GM21529 (cell line): ENCODE measurements around the gene FBXW11.

ENCODE experiments used
- ATAC-seq: cut with Tn5 transposase; IDR thresholded peaks from one replicate; pipeline ENCODE4 v1.9.1; 2021; ENCODE audit not compliant: unreplicated experiment

FBXW11 gene

DNA sequence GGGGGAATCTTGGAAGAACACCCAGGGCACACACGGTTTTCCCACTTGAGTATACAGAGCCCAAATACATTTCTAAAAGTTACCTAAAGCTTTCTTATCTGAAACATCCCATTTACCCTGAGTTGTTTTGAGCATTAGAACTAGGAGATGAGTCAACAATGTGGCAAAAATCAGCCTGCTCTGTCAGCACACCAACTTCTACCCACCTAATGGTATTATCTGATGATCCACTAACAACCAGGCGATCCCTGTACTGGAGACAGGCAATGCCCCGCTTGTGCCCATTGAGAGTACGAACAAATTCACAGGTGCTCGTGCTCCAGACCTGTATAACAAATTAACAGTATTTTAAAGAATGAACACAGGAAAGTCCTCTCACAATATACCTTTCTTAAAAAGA, 133.8 kb downstream of the FBXW11 start:
- ATAC-seq: no peak

- no peak for ATAC-seq
Observed at GRCh38 chr5:171871711-171872110, 134.7 kb downstream of the FBXW11 start.

GRCh38 chr5:171869956-171870355, 136.5 kb downstream of the FBXW11 start:
- ATAC-seq: no peak

GRCh38 chr5:171868236-171868635, 138.2 kb downstream of the FBXW11 start:
- ATAC-seq: no peak

- no peak for ATAC-seq
Observed at GRCh38 chr5:171867786-171868185, 138.7 kb downstream of the FBXW11 start.

DNA sequence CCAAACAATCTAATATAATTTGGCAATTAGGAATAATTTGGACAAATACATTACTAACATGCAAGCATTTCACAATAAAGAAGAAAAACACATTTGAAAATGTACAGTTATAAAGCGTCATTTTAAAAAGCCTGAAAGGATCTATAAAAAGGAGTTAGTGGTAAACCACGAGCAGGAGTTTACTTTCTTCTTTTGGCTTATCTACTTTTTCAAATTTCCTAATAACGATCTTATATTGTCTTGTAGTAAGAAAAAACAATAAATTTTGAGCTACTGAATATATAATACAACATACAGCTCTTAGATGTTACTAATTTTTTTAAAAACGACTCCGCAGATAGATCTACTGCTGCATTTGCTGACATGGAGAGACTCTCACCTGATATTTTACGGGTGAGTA, 141.0 kb downstream of the FBXW11 start:
- no peak for ATAC-seq

DNA sequence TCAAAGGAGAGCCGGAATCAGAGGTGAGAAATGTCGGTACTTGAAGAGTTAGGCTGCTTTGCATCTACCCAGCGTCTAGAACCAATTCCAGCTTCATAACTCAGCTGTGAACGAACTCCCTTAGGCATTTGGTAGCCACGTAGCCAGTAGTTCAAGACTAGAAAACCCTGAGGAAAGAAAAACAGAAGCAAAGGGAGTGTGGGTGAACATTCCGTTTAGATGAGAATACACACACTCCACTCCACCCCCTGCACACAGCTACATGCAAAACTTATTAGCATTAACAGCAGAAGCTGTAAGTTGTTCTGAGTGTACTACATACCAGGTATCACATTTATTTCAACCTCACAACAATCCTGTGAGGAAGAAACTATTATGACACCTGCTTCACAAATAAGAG, 142.5 kb downstream of the FBXW11 start:
- no peak for ATAC-seq

- no peak for ATAC-seq
Observed at GRCh38 chr5:171862624-171863023, 143.8 kb downstream of the FBXW11 start.

DNA sequence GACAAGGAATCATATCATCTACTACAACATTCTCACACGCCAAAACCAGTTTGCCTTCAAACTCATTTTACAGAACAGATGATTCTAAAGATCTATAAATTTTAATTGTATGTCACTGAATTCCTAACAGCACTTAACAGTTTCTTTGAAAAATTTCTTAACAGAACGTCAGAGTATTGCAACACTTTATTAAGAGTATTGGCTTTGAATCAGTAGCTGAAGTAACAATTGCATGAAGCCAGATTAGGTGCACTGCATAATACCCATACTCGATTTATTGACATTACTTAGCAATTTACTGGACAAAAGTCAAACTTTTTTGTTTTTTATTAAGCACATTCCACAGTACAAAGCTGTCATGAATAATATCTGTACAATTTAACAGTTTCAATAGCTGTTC, 145.1 kb downstream of the FBXW11 start:
- ATAC-seq: no peak

GRCh38 chr5:171858303-171858702, 148.1 kb downstream of the FBXW11 start:
- no peak for ATAC-seq

- no peak for ATAC-seq
Observed at GRCh38 chr5:171857489-171857876, 149.0 kb downstream of the FBXW11 start.

DNA sequence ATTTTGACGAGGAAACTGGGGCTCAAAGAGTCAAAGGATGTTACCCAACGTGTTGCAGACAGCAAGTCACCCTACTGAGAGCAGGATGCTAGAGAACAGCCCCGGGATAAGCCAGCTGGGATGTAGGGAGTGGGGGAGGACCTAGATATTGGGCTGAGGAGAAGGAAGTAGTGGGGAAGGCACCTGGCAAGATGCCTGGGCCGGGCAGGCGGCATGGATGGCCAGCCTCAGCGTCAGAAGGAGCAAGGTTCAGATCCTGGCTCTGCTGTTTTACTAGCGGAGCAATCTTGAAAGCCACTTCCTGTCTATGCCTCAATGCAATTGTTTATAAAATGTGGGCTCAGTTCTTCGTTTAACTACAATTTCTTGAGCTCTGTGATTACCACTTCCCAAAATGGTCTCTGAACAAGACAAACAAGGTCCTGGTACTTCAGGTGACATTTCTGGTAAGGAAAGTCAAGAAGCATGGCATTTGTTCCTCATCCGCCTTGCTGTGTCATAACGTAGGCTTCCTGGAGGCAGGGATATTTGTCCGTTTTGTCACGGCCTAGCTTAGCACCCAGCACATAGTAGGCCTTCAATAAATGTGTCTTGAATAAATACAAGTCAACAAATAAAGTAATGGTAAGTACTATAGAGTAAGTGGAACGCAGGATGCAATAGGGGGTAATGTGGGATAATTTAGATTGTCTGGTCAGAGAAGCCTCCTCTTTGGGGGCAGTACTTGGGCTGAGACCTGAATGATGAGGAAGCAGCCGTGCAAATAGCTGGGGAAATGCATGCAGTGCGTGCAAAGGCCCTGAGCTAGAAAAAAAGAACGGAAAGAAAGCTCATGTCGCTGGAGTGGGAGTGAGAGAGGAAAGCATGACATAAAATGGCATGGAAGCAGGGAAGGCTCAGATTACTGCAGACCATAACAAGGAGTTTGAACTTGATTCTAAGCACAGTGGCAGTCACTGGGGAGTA, 150.4 kb downstream of the FBXW11 start:
- ATAC-seq: no peak

DNA sequence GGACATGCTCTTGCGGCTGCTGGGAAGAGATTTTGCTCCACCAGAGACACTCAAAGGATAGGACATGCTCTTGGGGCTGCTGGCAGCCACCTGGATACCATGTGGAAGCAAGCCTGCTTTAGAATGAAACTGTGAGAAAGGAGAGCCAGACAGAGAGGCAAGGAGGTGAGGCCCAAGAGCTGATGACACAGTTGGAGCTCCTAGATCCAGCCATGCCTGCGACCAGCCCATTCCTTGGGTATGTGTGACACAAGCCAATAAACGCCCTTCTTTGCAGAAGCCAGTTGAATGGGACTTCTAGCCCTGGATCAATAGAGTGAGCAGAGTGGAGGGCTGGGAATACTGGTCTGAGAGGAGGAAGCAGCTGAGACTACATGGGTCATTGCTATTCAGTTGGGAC, 151.2 kb downstream of the FBXW11 start:
- ATAC-seq: no peak

- ATAC-seq: no peak
Observed at GRCh38 chr5:171852255-171852681, 154.2 kb downstream of the FBXW11 start.

DNA sequence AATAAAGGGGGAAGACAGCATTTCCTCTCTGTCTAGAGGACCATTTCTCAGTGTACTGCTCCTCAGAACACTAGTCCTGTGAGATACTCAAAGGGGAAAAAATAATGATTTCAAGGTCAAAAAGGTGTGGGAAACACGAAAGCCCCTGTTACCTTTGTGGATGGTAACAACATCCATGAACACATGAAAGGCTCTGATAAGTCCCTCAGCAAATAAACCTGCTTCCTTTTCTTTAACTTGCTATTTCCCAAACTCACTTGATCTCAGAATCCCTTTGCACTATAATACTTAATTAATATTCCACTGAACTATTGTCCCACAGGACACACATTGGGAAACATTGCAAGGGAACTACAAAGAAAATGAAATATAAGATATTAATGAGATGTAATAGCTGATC, 155.2 kb downstream of the FBXW11 start:
- no peak for ATAC-seq

GRCh38 chr5:171850324-171850947, 156.0 kb downstream of the FBXW11 start:
- ATAC-seq: no peak

DNA sequence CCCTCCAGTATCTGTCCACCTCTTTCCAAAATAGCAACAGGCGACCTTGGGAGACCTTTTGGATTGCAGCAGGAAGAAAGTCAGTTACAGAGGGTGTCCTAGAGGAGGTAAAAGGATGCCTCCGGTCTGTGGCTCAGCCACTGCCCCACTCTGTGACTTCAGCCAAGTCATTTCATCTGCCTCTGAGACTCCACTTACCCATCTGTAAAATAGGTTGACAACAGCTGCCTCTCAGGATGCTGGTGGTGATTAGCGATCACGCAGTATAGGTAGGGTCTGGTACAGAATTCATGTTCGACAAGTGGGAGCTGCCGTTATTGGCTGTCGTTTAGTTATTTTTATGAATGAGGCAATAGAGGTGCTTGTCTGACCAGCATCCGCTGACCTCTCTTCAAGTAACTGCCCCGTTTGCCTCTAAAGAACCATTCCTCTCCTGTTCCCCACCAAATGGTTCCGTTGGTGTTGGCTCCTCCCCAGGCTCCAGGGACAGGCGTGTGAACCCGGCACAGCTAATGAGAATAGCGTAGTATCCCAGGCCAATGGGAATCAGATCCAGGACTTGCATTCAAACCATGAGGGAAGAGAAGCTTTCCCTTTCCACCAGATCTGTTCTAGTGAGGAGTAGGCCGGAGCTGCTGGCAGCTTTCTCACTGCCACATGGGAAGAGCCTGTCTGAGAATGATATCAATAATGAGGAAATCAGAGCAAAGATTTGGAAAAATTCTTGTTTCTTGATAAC, 156.7 kb downstream of the FBXW11 start:
- no peak for ATAC-seq

GRCh38 chr5:171848911-171849520, 157.4 kb downstream of the FBXW11 start:
- no peak for ATAC-seq

GRCh38 chr5:171848486-171848885, 158.0 kb downstream of the FBXW11 start:
- ATAC-seq: no peak

GRCh38 chr5:171848006-171848405, 158.4 kb downstream of the FBXW11 start:
- no peak for ATAC-seq

- ATAC-seq: no peak
Observed at GRCh38 chr5:171847026-171847425, 159.4 kb downstream of the FBXW11 start.
